Activated CD4-positive, alpha-beta T cell treated with anti-CD3 and anti-CD28 coated beads for 24 hours (primary cell): ENCODE results near the gene GATAD1.
"Not testable (repeated sequence)": the region's sequence is repeated elsewhere in the genome, so short reads cannot be mapped to it uniquely, and the experiment has no call there.

Experiments used
- DNase-seq, 2 donors: peaks; one replicate each; pipeline ENCODE4 v3.0.0-alpha.2; 2020; ENCODE audit warnings: low read depth in 2 of 2

The GATAD1 gene, protein sequence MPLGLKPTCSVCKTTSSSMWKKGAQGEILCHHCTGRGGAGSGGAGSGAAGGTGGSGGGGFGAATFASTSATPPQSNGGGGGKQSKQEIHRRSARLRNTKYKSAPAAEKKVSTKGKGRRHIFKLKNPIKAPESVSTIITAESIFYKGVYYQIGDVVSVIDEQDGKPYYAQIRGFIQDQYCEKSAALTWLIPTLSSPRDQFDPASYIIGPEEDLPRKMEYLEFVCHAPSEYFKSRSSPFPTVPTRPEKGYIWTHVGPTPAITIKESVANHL

DNA sequence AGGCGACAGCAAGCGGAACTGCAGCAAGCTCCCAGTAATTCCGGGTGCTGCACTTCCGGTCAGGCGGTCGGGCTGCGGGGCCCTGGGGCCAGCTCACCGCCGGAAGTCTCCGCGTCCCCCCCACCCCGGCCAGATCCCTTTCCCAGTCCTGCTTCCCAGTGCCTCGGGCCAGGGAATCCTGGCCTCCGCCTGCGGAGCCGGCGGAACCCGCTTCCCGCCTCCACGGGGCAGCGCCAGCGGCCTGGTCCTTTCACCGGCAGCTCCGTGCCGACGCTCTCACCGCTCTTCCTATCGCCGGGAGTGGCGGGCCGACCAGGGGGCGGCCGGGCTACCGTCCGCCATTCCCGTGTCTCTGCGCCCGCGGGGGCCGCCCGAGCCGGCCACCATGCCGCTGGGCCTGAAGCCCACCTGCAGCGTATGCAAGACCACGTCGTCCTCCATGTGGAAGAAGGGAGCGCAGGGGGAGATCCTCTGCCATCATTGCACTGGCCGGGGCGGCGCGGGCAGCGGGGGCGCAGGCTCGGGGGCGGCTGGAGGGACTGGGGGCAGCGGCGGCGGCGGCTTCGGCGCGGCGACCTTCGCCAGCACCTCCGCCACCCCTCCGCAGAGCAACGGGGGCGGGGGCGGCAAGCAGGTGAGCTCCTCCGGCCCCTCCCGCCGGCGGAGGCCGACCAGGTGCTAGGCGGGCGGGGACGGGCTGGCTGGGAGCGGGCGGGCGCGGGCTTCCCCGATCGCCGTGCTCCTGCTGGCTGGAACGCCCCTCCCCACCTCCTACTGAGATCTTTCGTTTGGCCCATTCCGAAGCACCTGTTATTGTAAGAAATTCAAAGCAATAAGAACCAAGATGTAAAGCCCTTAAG lies at the start of gene GATAD1:
Gene GATAD1 (plus strand): TSS at position 138 of the 860 bp plus-strand sequence. CDS start 248 bp downstream, at position 386.
- peak; percentile 69 to 74 for DNase-seq

DNA sequence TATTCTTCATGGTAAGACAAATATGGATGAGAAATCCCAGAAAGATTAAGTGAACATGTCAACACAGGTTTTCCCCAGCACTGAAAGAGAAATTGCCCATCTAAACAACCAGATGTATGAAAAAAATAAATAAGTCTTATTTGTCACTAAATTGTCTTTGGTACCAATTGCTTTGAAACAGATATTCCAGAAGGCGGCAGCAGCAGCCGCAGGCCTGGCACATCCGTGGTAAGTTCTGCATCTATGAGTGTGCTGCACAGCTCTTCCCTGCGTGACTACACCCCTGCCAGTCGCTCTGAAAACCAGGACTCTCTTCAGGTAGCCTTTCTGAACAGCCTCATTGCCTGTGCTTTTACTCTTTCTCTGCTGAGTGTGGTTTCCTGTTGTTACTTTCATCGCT lies 49.7 kb upstream of the GATAD1 start:
- DNase-seq = no peak

DNA sequence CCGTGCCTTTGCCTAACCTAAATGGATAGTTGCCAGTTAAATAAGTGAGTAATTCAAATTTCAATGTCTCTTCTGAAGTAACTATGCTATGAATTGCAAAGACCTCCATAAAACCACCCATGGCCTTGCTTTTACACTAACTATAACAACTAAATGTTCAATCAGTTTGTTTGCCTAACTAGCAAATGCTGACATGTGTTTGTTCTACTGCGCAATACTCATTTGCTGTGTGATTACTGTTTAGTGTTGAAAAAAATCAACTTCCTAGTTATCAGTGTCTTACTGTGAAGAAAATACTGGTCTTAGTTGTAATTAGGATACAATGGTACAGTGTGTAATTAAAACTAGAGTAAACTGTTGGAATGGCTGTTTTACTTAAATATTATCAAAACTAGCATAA lies 47.3 kb upstream of the GATAD1 start:
- DNase-seq = no peak

DNA sequence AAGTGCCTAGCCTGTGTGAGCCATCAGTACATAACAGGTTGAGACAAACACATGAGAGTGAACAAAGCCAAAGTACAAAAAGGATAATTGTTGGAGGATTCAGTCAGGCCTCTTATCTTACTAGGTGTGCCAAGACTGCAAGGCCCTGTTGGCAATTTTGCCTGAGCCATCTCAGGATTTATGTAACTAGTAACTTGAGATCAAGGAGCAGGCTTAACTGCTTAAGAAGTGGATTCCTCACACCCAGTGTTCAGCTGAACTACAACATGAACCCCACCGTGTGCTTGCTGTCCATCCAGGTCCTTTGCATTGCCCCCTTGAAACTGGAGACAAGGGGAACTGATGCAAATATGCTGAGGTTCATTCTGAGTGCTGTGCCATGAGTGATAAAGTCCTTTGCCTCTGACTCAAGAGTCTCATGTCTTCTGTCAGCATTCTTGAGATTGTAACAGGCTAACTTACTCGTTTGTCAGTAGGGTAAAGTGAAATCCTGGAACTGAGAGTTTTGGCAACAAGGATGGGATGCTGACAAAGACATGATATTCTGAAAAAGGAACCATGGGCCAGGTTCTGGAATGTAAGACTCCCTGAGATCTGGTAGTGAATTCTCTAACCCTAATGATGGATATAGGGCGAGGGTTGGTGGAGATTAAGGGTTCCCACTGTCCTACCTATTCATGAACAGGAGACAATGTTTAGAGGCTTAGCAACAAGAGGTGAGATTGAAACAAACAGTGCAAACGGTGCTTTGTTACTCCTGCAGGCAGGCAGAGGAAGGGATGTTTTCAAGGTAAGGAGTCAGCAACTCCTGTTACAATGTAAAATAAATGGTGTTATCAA lies 44.1 kb upstream of the GATAD1 start:
- no peak for DNase-seq

DNA sequence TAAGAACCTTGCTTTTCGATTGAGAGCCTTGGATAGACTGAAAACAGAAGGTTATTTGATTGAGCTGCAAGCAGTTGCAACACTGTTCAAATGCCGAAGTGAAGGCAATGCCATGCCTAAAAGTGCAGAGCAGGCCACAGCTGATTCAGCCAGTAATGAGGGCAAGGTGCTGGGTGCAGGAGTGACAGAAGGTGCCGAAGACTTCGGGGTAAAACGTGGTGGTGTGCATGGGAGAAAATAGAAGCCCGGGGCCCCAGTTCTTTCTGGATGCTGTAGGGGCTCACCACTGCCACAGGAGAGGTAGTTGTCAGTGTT lies 43.6 kb upstream of the GATAD1 start:
- no peak for DNase-seq

DNA sequence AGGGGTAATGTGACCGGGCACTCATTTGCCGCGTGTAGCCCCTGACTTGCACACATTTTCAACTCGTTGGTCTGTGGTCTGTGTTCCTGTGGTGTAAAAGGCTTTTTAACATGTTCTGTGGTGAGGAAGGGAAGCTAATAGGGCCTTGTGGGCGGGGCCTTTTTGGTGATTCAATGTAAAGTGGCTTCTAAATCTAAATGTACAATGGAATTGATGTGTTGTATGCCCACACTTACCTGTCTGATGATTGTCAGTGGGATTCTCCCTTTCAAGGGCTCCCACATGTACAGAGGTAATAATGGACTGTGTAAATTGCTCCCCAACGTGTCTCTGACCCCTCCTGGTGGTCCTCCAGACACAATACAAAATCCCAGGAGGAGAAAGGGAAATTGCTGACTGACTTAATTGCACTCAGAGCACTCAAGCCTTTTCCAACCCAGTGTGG lies 43.1 kb upstream of the GATAD1 start:
- DNase-seq = peak in 1 of 2 donors; percentile 3

DNA sequence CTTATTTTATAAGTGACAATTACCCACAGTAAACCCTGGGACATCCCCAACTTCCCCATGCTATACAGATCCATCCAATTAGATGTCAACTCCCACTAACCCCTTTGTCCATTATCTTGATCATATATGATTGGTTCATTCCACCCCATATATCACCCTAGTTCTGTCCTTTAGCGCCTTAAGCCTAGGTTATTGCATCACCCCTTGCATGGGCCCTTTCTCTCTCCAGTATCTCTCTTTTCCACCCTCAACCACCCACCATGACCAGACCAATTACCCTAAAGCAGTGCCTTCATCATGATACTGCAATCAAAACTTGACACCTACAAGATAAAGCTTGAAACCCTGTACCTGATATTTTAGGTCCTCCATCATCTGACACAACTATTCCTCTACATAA lies 37.9 kb upstream of the GATAD1 start:
- DNase-seq = no peak

DNA sequence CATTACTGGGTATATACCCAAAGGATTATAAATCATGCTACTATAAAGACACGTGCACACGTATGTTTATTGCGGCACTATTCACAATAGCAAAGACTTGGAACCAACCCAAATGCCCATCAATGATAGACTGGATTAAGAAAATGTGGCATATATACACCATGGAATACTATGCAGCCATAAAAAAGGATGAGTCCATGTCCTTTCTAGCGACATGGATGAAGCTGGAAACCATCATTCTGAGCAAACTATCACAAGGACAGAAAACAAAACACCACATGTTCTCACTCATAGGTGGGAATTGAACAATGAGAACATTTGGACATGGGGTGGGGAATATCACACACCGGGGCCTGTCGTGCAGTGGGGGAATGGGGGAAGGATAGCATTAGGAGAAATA lies 37.1 kb upstream of the GATAD1 start:
- DNase-seq = not testable (repeated sequence)

DNA sequence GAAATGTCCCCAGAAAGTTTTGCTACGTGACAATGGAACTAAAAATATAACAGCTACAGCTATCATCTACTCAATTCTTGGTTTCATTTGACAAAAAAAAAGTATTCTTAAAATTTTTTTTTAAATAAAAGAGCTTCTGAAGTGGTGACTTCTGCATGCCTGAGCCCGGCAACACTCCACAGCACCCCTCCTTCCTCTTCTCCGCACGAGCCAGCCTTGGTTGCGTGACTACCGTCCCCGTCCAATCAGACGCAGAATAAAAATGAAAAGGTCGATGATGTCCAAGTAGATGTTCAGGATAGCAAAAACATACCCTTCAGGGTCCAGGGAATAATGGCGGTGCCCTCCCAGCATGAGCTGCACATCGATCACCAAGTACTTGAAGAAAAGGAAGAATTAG lies 34.5 kb upstream of the GATAD1 start:
- no peak for DNase-seq

DNA sequence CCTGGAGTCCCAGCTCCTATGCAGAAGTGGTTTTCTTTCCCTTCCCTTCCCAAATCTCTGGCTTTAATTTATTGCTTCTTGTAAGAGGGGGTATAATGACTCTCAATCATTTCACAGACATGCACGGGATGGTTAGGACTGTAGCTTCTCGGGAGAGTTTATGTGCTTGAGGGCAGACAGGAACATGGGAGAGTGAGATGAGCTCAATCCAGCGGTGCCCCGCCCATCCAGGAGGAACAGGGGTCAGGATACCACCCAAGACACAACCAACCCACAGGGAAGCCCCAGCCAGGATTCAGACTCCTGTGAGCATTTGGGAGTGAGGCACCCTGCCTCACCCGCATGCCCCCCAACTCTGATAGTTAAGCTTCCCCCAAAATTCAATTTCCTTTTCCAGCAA lies 33.7 kb upstream of the GATAD1 start:
- no peak for DNase-seq

DNA sequence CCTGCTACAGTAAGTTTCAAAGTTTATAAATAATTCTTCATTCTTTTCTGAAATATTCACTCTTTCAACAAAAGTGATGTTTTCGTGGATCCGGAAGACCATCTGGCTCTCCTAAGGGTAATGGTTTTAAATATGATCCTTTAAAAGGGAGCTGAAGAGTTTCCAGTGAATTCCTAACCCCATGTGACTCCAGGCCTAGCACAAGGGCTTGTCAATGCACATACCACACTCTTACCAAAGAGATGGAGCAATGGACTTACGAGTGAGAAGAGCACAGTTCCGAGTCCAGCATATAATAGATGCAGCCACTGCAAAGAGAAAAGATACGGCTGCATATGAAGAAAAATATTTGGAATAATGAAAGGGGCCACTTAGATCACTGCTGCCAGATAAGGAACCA lies 32.1 kb upstream of the GATAD1 start:
- DNase-seq = no peak

DNA sequence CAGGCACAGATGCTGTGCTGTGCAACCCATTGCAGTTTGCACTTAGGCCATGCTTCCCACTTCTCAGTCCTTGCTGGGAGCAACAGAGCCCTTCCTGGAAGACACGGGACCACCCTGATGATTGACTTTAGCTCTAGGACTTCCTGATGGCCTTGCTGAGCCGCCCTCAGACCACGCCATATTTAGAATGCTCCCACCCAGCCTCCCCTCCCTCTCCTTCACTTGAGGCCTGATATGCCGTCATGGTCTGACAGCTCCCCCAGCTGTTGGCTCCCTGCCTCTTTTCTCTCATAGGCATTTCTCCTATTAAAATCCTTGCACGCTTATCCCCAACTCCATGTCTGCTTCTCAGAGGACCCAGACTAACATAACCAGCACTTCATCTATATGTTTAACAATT lies 29.4 kb upstream of the GATAD1 start:
- no peak for DNase-seq

DNA sequence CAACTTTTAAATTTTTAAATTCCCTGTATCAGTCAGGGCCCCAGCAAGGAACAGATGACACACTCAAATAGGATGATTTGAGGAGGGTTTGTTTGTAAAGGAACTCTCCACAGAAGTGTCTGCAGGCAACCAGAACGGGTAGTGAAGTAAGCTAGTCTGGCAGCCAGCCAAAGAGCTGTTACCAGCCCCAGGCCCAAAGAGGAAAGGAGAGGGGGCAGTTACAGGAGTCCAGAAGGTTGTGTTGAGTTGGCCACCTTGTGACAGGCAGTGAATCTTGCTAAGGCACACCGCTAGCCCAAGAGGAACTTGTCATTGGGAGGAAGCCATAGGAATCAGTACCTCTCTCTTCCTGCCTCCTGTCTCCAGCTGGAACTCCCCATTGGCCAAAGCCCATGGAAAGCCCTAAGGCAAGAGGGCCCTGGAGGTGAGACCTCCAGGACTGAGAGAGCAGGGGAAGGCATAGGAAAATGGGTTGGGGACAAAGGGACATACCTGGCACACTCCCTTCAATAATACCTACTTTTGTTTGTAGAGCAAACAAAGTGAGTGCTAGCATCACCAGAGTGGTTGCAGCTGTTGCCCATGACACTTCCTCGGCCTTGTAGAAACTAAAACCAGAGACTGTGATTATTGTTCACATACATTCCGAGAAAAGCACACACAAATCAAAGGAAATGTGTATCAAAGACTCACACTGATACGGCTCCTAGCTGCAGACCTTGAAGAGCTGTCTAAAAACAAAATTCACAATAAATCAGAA lies 25.4 kb upstream of the GATAD1 start:
- no peak for DNase-seq

DNA sequence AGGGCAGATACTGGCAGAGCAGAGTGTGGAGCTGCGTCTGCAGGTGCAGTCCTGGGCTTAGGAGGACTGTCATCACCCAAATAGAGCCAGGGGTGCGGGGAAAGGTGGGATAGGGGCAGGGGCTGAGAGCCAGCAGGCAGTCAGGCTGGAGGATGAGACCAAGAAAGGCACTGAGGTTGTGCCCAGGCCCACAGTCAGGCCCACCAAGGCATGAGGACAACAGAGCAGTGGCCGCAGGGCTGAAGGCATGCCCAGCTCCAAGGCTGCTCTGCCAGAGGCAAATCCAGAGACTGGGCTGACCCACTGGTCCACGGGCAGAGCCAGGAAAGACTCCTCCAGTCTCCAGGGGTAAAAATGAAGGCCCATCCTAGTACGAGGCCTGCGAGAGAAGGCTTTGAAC lies 24.4 kb upstream of the GATAD1 start:
- no peak for DNase-seq

DNA sequence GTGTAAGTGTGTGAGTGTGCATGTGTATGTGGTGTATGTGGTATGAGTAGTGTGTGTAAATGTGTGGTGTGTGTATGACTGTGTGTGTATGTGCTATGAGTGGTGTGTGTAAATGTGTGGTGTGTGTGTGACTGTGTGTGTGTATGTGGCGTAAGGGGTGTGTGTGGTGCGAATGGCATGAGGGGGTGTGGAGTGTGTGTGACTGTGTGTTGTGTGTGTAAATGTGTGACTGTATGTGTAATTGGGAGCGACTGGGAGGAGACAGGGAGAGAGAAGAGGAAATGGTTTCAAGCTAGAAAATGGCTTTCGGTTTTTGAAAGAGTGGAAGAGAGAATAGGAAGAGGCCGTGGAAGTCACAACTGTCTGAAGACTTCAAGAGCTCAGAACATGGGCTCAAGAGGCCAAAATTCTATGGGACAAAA lies 23.6 kb upstream of the GATAD1 start:
- no peak for DNase-seq

DNA sequence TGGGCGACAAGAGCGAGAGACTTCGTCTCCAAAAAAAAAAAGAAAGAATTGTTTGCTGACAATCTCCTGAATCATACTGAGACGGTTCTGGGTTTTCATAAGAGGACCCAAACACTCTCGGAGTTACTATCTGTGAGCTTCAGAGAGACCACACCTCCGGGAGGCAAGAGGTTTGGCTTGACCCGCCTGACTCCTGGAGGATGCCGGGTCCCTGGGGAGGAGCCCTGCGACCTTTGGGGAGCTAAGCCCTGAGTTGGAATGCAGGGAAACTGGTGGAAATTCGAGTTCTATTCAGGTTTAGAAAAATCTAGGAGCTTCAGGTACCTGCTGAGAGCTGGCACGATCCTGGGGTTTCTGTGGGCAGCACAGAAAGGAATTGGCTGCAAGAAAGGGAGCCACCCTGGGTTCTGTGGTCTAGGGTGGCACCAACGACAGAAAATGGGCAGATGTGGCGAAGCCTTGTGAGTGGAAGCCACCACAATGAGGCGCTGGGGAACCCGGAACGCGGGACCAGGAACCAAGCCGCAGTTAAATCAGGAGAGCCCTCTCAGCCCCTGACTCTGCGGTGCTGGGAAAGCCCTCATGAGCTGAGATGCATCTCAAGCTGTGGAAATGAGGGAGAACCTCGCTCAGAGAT lies 21.9 kb upstream of the GATAD1 start:
- no peak for DNase-seq

DNA sequence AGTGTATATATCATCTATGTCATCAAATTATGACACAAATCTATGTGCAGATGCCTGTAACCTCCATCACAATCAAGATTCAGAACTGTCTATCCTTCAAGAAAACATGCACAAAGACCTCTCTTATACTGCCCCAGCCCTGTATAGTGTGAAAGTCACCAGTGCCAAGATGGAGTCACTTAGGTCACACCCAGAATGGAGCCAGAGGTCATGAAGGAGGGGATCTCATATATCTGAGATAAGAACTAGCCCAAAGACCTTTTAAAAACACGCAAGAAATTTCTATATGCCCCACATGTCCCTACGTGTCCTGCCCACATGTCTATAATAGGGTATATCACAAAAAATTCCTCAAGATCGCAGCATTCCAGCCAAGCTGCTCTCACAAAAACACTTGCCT lies 20.1 kb upstream of the GATAD1 start:
- no peak for DNase-seq

DNA sequence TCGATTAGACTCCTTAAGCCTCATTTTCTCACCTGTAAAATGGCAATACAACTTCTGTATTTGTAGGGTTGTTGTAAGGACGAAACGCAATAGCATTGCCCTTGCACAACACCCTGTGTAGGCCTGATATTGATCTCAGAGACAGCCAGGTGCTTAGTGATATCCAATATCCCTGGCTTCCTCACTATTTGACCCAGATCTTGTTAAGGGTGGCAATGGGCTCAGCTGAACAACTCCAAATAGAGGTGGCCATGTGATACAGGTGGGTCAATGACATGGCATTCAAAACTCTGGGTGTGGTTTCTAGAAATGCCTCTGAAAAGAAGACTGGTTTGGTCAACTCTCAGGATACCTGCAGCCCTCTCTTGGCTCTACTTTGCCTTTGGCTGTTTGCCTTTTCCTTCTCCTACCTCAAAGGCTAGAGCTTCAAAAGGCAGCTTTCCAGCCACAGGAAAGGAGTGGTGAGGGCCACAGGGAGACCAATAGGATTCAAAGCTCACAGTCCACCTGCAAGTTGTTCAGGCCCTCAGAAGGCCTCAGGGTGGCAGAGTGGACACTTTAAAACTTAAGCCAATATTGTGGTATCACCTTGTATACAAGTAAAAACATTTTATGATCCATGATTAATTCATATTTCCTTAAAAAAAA lies 14.9 kb upstream of the GATAD1 start:
- DNase-seq = no peak

DNA sequence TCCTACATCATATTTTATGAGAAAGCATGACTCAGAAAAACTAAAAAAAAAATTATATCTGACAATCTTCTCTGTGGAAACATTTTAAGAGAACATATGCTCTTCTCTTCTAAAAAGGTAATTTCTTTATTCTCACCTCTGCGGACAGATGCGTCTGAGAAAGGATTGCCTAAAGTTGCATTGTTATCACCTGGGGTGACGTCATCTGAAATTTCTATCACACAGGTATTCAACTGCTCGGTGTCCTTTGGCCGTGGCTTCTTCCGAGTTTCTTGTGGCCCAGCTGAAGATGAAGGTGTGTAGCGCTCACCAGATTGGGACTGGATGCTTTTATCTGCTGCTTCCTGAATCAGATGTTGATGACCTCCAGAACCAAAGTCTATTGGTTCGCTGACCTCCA lies 14.3 kb upstream of the GATAD1 start:
- no peak for DNase-seq

DNA sequence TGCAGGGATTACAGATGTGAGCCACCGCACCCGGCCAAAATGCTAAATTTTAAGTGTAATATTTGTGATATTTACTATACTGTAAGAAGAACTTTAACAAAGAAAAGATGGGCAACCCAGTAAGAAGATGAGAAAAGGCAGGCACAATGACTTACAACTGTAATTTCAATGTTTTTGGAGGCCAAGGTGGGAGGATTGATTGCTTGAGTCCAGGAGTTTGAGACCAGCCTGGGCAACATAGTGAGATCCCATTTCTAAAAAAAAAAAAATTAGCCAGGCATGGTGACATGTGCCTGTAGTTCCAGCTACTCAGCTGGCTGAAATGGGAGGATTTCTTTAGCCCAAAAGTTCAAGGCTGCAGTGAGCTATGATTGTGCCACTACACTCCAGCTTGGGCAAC lies 11.7 kb upstream of the GATAD1 start:
- DNase-seq = no peak
